Endothelial cell of umbilical vein (primary cell): ENCODE measurements around the gene NUDCD3. TPM values are rescaled to one million over a fixed set of nuclear protein-coding genes. Genes with fewer than 3 reads are reported as not detected.

ENCODE experiments used
- BruUV-seq: library from RNA; stranded (reverse); fragments of 400-500 nt; replicated peaks from 2 replicates; lab custom pipeline; 2021; lab: Mats Ljungman, UMichigan
- CTCF ChIA-PET: fragments of 300-600, 350-600 bp; sonication (Branson Sonifier 250); formaldehyde crosslinking; loops from one replicate; lab custom pipeline; 2021; ENCODE audit warnings: antibody characterized with exemption, inconsistent platforms; lab: Charles Lee
- POLR2A ChIA-PET: fragments of 300-600, 350-600 bp; sonication (Branson Sonifier 250); formaldehyde crosslinking; loops from one replicate; lab custom pipeline; 2021; ENCODE audit warnings: antibody characterized with exemption, inconsistent platforms; lab: Charles Lee
- DNase-seq: peaks from one replicate; pipeline ENCODE4 v3.0.0-alpha.2; 2011; ENCODE audit warnings: low read depth, low spot score
- FAIRE-seq: peaks from 2 replicates; lab custom pipeline; 2011; peaks lifted over from hg19 to GRCh38; lab: Jason Lieb, UNC
- H2AFZ ChIP-seq: 2 replicates; pipeline ENCODE4 v1.6.0; 2012; ENCODE audit warnings: low read depth, low read length, control low read depth, inconsistent platforms
- H3K27ac ChIP-seq: 2 replicates; pipeline ENCODE4 v1.5.1; 2011; ENCODE audit warnings: low read depth, mild to moderate bottlenecking, control low read depth, low read length, moderate library complexity; ENCODE audit not compliant: insufficient read depth
- H3K27me3 ChIP-seq, 2 experiments: 2 replicates each; pipeline versions ENCODE4 v1.6.0 to v1.6.1; 2011; ENCODE audit warnings: low read length in 2 of 2, mixed read lengths in 1 of 2; ENCODE audit not compliant: control insufficient read depth in 2 of 2, insufficient read depth in 2 of 2
- H3K36me3 ChIP-seq, 2 experiments: 2 replicates in 1 of 2; 3 replicates in 1 of 2; pipeline ENCODE4 v1.5.1; 2011; ENCODE audit warnings: low read length in 2 of 2, mild to moderate bottlenecking in 1 of 2, moderate library complexity in 1 of 2; ENCODE audit not compliant: control insufficient read depth in 2 of 2, insufficient read depth in 2 of 2; ENCODE audit errors: extremely low read depth in 1 of 2
- H3K4me1 ChIP-seq: 3 replicates; pipeline ENCODE4 v1.5.1; 2011; ENCODE audit warnings: mild to moderate bottlenecking, low read length; ENCODE audit not compliant: control insufficient read depth, insufficient read depth; ENCODE audit errors: extremely low read depth
- H3K4me2 ChIP-seq: 2 replicates; pipeline ENCODE4 v1.6.1; 2011; ENCODE audit warnings: low read length, control low read depth, mixed read lengths; ENCODE audit not compliant: insufficient read depth
- H3K4me3 ChIP-seq, 3 experiments: fragments of 200-600 bp in 1 of 3; sonication (generic), shearing (Covaris generic) in 1 of 3; replicated peaks in 1 of 3; 2 replicates each; pipeline ENCODE4 v1.5.1; 2011 to 2016; ENCODE audit warnings: control low read depth in 3 of 3, low read length in 3 of 3, mild to moderate bottlenecking in 2 of 3, inconsistent platforms in 1 of 3, low read depth in 1 of 3, moderate library complexity in 1 of 3; ENCODE audit not compliant: insufficient read depth in 1 of 3
- H3K79me2 ChIP-seq: 2 replicates; pipeline ENCODE4 v1.6.0; 2012; ENCODE audit warnings: low read length, inconsistent platforms; ENCODE audit not compliant: control insufficient read depth, insufficient read depth
- H3K9ac ChIP-seq: replicated peaks from 2 replicates; pipeline ENCODE3; 2011; ENCODE audit warnings: low read length, control low read depth; ENCODE audit not compliant: insufficient read depth; ENCODE audit errors: extremely low read depth
- H3K9me1 ChIP-seq: replicated peaks from 3 replicates; pipeline ENCODE4 v1.6.0; 2011; ENCODE audit warnings: mild to moderate bottlenecking, low read length; ENCODE audit not compliant: control insufficient read depth, insufficient read depth; ENCODE audit errors: extremely low read depth
- H3K9me3 ChIP-seq: replicated peaks from 2 replicates; pipeline ENCODE4 v1.5.1; 2012; ENCODE audit warnings: low read length, inconsistent platforms; ENCODE audit not compliant: control insufficient read depth, insufficient read depth
- H4K20me1 ChIP-seq: replicated peaks from 2 replicates; pipeline ENCODE3; 2011; ENCODE audit warnings: mild to moderate bottlenecking, low read length; ENCODE audit not compliant: control insufficient read depth, insufficient read depth; ENCODE audit errors: extremely low read depth
- CTCF ChIP-seq, 2 donors: IDR thresholded peaks; 1 replicate in 1 of 2; 2 replicates in 1 of 2; pipeline ENCODE4 v1.5.1; 2011; ENCODE audit warnings: low read length in 2 of 2, mild to moderate bottlenecking in 2 of 2, moderate library complexity in 2 of 2, control low read depth in 1 of 2, inconsistent platforms in 1 of 2, low read depth in 1 of 2; ENCODE audit not compliant: insufficient read depth in 1 of 2; ENCODE audit errors: extremely low read depth in 1 of 2
- EZH2 ChIP-seq: IDR thresholded peaks from 2 replicates; pipeline ENCODE4 v1.6.1; 2012; ENCODE audit warnings: borderline replicate concordance, low read depth, mild to moderate bottlenecking, moderate library complexity, low read length, inconsistent platforms; ENCODE audit not compliant: severe bottlenecking
- FOS ChIP-seq: IDR thresholded peaks from 2 replicates; pipeline ENCODE4 v1.6.1; 2011; ENCODE audit warnings: mild to moderate bottlenecking, low read length, moderate library complexity, borderline replicate concordance; ENCODE audit not compliant: insufficient read depth
- GATA2 ChIP-seq: IDR thresholded peaks from 2 replicates; pipeline ENCODE4 v1.7.0; 2011; ENCODE audit warnings: low read depth, mild to moderate bottlenecking, moderate library complexity, mixed read lengths, low read length; ENCODE audit not compliant: insufficient read length, insufficient read depth
- JUN ChIP-seq: IDR thresholded peaks from 2 replicates; pipeline ENCODE4 v1.6.1; 2011; ENCODE audit warnings: borderline replicate concordance, low read depth; ENCODE audit not compliant: insufficient read length, insufficient read depth
- MAX ChIP-seq: IDR thresholded peaks from 2 replicates; pipeline ENCODE4 v1.6.1; 2011; ENCODE audit not compliant: insufficient read depth, insufficient read length
- MYC ChIP-seq: IDR thresholded peaks from one replicate; pipeline ENCODE4 v1.6.1; 2011; ENCODE audit warnings: mild to moderate bottlenecking, low read depth, low read length
- POLR2A ChIP-seq: IDR thresholded peaks from 2 replicates; pipeline ENCODE4 v1.6.1; 2012; ENCODE audit warnings: low read depth, mild to moderate bottlenecking, control low read depth, low read length
- POLR2AphosphoS5 ChIP-seq: IDR thresholded peaks from 2 replicates; pipeline ENCODE4 v1.6.1; 2012; ENCODE audit warnings: low read depth, mild to moderate bottlenecking, control low read depth, low read length, moderate library complexity; ENCODE audit not compliant: insufficient read depth
- dilution Hi-C: fragments of 300-500 bp; cut with MboI; formaldehyde crosslinking; loops from one replicate; pipeline ENCODE4 v1.15.0; 2019; ENCODE audit warnings: low sequenced_read_pairs; ENCODE audit not compliant: extremely low pct_ligation_motif_present
- intact Hi-C: fragments of 100-400 bp; cut with micrococcal nuclease; formaldehyde crosslinking; loops from one replicate; pipeline ENCODE4 v1.10.0; 2022
- polyA plus RNA-seq, 4 experiments: library from polyadenylated mRNA; depleted of rRNA in 3 of 4; stranded (reverse) in 3 of 4; unstranded in 1 of 4; fragments of >200 nt; gene quantifications; 2 replicates each; pipeline versions ENCODE4 v1.2.1 to v1.2.3, GENCODE V29; 2011 to 2012; ENCODE audit warnings: missing spikeins in 1 of 4
- total RNA-seq: library from RNA; stranded (reverse); gene quantifications from 2 replicates; pipeline ENCODE4 v1.2.3, GENCODE V29; 2021

Gene NUDCD3
- total and polyA plus RNA-seq, 2 donors (not counting 3 experiments of a cell fraction or from before 2014, with no cell fraction given): 50.6 to 137 TPM

- CTCF ChIA-PET: interaction anchor here (0.8 to 1.0 kb wide), 2 partner anchors 85 to 86 kb away, joined by 3 read pairs; no protein-coding TSS in a partner anchor
- H3K4me1 ChIP-seq: peaks cover 38% of the 10 kb centered on the region
- intact Hi-C loops: no loop called here
These were observed 113.9 kb downstream of the NUDCD3 start for GRCh38 chr7:44376429-44377133.

More at GRCh38 chr7:44376429-44377133, 113.9 kb downstream of the NUDCD3 start:
- Histone ChIP-seq H3K9ac (no peak overlapping the region), H3K9me3 (no peaks in the 10 kb centered on the region), H3K27ac (no peak overlapping the region), H3K36me3 (no peaks in the 10 kb centered on the region), H3K27me3 (no peaks in the 10 kb centered on the region), H4K20me1 (no peaks in the 10 kb centered on the region), H3K9me1 (no peaks in the 10 kb centered on the region), H3K4me3 (no peak overlapping the region), H3K79me2 (no peaks in the 10 kb centered on the region), H3K4me2 (no peak overlapping the region), H2AFZ (no peak overlapping the region)
- FAIRE-seq: no peak
- dilution Hi-C loops: no loop called here
- POLR2A ChIA-PET: no interaction called here
- BruUV-seq: no TSS peak
- DNase-seq: no peak
- TF ChIP-seq GATA2 (no peak), POLR2AphosphoS5 (no peak), JUN (no peak), POLR2A (no peak), CTCF (IDR thresholded peaks at IDR 0.05; ENCODE audit: extremely low read depth in 1 of 2, insufficient read depth in 1 of 2, low read depth in 1 of 2, low read length in 2 of 2) (no peak), MYC (no peak), EZH2 (no peak), FOS (no peak), MAX (no peak)
